PC-9 (cell line): ENCODE data around the gene LSP1. TPM values are rescaled to one million over a fixed set of nuclear protein-coding genes. Genes with fewer than 3 reads are reported as not detected.

ENCODE experiments used
- BruUV-seq: library from RNA; stranded (reverse); fragments of 400-500 nt; replicated peaks from 2 replicates; lab custom pipeline; 2021; lab: Mats Ljungman, UMichigan
- CTCF ChIA-PET: fragments of 300-600 bp; sonication (Branson Sonifier 250); formaldehyde crosslinking; loops from one replicate; lab custom pipeline; 2022; ENCODE audit warnings: antibody characterized with exemption; lab: Charles Lee
- POLR2A ChIA-PET: fragments of 300-600 bp; sonication (Branson Sonifier 250); formaldehyde crosslinking; loops from one replicate; lab custom pipeline; 2022; ENCODE audit warnings: antibody characterized with exemption; ENCODE audit not compliant: unreplicated experiment; lab: Charles Lee
- DNase-seq, 2 experiments: peaks; one replicate each; pipeline versions ENCODE4 v3.0.0 to v3.0.0-alpha.2; 2015 to 2022; ENCODE audit warnings: mixed read lengths in 1 of 2
- H2AFZ ChIP-seq: fragments of 200-600 bp; sonication (generic); 2 replicates; pipeline ENCODE4 v1.8.1; 2017; ENCODE audit warnings: antibody characterized with exemption
- H3F3A ChIP-seq: fragments of 200-600 bp; sonication (generic); 2 replicates; pipeline ENCODE4 v1.8.1; 2017; ENCODE audit warnings: antibody characterized with exemption, mild to moderate bottlenecking, low read depth; ENCODE audit not compliant: insufficient read depth
- H3K27ac ChIP-seq: fragments of 200-600 bp; sonication (generic); 2 replicates; pipeline ENCODE4 v1.6.1; 2016; ENCODE audit warnings: mixed run types
- H3K27me3 ChIP-seq: fragments of 200-600 bp; sonication (generic); 2 replicates; pipeline ENCODE4 v1.6.1; 2016; ENCODE audit warnings: low read depth, mixed run types; ENCODE audit not compliant: insufficient read depth
- H3K36me3 ChIP-seq: fragments of 200-600 bp; sonication (generic); 2 replicates; pipeline ENCODE4 v1.6.1; 2016; ENCODE audit warnings: low read depth, mixed run types
- H3K4me1 ChIP-seq: fragments of 200-600 bp; sonication (generic); replicated peaks from 2 replicates; pipeline ENCODE4 v1.6.1; 2016; ENCODE audit warnings: mixed run types; ENCODE audit not compliant: insufficient read depth
- H3K4me2 ChIP-seq: fragments of 200-600 bp; sonication (generic); 2 replicates; pipeline ENCODE4 v1.6.1; 2017; ENCODE audit warnings: mixed run types
- H3K4me3 ChIP-seq: fragments of 200-600 bp; sonication (generic); 2 replicates; pipeline ENCODE4 v1.6.1; 2016; ENCODE audit warnings: mixed run types
- H3K79me2 ChIP-seq: fragments of 200-600 bp; sonication (generic); 2 replicates; pipeline ENCODE4 v1.6.1; 2017; ENCODE audit warnings: low read depth, mixed run types
- H3K9me2 ChIP-seq: fragments of 200-600 bp; sonication (generic); 2 replicates; pipeline ENCODE4 v1.8.1; 2017; ENCODE audit warnings: mild to moderate bottlenecking; ENCODE audit not compliant: insufficient read depth
- H3K9me3 ChIP-seq: fragments of 200-600 bp; sonication (generic); 2 replicates; pipeline ENCODE4 v1.8.1; 2016; ENCODE audit warnings: low read depth; ENCODE audit not compliant: insufficient read depth
- H4K20me1 ChIP-seq: fragments of 200-600 bp; sonication (generic); 2 replicates; pipeline ENCODE4 v1.8.1; 2017; ENCODE audit not compliant: insufficient read depth
- EZH2 ChIP-seq: fragments of 200-600 bp; sonication (generic); IDR thresholded peaks from 2 replicates; pipeline ENCODE4 v1.8.0; 2017; ENCODE audit warnings: antibody characterized with exemption, low read depth
- intact Hi-C: fragments of 100-400 bp; cut with micrococcal nuclease; formaldehyde crosslinking; loops from one replicate; pipeline ENCODE4 v1.10.0; 2022; ENCODE audit not compliant: unreplicated experiment
- total RNA-seq: library from RNA; stranded (reverse); gene quantifications from 2 replicates; pipeline ENCODE4 v1.2.3, GENCODE V29; 2021
- TF ChIP-seq, protein P1 (sequence below): fragments of 200-600 bp; sonication (generic); conservative IDR thresholded peaks from 2 replicates; pipeline ENCODE4 v1.6.1; 2017; ENCODE audit warnings: mixed run types, antibody characterized with exemption, mild to moderate bottlenecking, moderate library complexity

LSP1 gene
- total RNA-seq, 1 experiment from 2014 or later = 2.6 TPM

DNA sequence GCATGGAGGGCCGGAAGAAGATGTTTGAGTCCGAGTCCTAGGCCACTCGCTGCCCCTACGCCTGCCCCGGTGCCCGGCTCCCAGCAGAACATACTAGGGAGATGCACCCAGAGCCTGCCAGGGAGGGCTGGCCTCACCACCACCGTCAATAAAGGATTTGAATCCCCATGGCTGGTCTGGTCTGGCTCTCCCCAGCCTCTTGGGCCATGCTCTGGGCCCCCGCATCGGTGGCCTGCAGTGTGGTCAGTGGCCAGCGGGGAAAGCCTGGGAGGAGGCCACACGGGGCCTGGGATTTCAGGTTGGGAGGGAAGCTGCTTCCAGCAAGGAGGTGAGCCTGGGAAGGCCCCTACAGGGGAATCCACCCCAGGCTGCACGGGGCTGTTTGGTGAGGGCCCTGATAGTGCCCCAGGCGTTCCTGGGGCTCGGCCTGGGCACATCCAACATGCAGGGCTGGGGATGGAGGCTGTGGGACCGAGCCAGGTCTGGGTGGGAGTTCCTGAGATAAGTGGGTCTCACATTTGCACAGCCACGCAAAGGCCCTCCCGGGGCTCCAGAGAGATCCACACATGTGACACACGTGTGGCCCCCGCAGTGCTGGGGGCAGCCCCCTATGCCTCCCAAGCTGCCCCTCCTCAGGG lies 11.3 kb upstream of the LSP1 start:
- intact Hi-C loops = no loop called here
- Histone ChIP-seq H2AFZ (no peak overlapping the region), H4K20me1 (no peaks in the 10 kb centered on the region), H3K27ac (no peak overlapping the region), H3K4me2 (no peak overlapping the region), H3K4me3 (no peak overlapping the region), H3K4me1 (no peaks in the 10 kb centered on the region; the same call in 1 of the 2 replicates), H3F3A (no peaks in the 10 kb centered on the region), H3K9me2 (no peaks in the 10 kb centered on the region), H3K9me3 (no peaks in the 10 kb centered on the region), H3K27me3 (no peaks in the 10 kb centered on the region), H3K36me3 (no peaks in the 10 kb centered on the region), H3K79me2 (no peaks in the 10 kb centered on the region)
- no TSS peak for BruUV-seq
- CTCF ChIA-PET = no interaction called here
- TF ChIP-seq, protein P1, sequence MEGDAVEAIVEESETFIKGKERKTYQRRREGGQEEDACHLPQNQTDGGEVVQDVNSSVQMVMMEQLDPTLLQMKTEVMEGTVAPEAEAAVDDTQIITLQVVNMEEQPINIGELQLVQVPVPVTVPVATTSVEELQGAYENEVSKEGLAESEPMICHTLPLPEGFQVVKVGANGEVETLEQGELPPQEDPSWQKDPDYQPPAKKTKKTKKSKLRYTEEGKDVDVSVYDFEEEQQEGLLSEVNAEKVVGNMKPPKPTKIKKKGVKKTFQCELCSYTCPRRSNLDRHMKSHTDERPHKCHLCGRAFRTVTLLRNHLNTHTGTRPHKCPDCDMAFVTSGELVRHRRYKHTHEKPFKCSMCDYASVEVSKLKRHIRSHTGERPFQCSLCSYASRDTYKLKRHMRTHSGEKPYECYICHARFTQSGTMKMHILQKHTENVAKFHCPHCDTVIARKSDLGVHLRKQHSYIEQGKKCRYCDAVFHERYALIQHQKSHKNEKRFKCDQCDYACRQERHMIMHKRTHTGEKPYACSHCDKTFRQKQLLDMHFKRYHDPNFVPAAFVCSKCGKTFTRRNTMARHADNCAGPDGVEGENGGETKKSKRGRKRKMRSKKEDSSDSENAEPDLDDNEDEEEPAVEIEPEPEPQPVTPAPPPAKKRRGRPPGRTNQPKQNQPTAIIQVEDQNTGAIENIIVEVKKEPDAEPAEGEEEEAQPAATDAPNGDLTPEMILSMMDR = no peak
- TF ChIP-seq EZH2 = no peak
- DNase-seq = no peak
- POLR2A ChIA-PET = no interaction called here

DNA sequence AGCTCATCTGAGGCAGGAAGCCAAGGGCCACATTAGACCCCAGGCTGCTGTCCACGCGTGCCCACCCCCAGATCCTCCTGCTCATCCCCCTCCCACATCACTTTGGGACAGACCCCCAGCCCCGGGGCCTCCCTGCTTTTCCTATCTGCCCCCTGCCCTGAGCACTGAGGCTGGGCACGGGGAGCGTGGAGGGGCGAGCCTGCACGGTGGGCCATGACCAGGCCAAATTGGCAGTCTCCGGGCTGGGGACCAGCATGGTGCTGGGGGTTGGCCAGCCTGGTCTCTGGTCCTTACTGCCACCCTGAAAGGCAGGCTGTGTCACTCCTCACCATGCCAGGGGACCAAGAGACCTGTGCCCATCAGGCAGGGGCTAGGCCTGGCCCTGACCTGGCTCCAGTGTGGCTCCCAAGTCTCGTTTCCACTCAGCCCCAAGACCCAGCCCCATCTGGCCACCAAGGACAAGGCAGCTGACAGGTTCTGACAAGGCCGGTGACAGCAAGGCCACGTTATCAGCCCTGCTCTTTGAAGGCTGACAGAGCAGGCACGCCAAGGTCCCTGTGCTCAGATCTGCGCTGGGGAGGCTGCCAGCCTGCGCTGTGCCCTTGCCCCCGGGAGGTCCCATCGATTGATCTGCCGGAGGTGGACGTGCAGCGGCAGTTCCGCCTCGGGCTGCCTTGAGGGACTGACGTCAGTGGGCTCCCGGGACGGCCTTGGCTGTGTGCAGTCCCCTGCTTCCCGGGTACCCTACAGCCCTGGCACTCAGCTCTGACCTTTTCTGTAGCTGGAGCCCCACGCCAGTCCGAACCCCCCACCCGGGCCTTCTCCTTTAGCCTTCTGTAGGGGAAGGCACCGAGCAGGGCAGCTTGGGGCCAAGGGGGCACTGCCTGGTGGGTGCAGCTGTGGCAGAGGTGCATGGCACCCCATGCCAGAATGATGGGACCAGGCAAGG lies 10.5 kb upstream of the LSP1 start:
- TF ChIP-seq EZH2 = no peak
- H3K27me3 ChIP-seq = no peaks in the 10 kb centered on the region
- no peak overlapping the region for H3K4me3 ChIP-seq
- H3K79me2 ChIP-seq = no peaks in the 10 kb centered on the region
- H3K4me1 ChIP-seq = no peaks in the 10 kb centered on the region; the same call in 1 of the 2 replicates
- no peak overlapping the region for H2AFZ ChIP-seq
- H3K9me3 ChIP-seq = no peaks in the 10 kb centered on the region
- no peaks in the 10 kb centered on the region for H3F3A ChIP-seq
- no TSS peak for BruUV-seq
- DNase-seq = no peak
- H3K27ac ChIP-seq = no peak overlapping the region
- ChIA-PET CTCF (no interaction called here), POLR2A (no interaction called here)
- no peaks in the 10 kb centered on the region for H3K36me3 ChIP-seq
- no peak overlapping the region for H3K4me2 ChIP-seq
- H4K20me1 ChIP-seq = no peaks in the 10 kb centered on the region
- no peaks in the 10 kb centered on the region for H3K9me2 ChIP-seq
- intact Hi-C loops = no loop called here

GRCh38 chr11:1843098-1843473 lies 9.8 kb upstream of the LSP1 start:
- Histone ChIP-seq H3F3A (no peaks in the 10 kb centered on the region), H2AFZ (no peak overlapping the region), H3K4me1 (no peaks in the 10 kb centered on the region; the same call in 1 of the 2 replicates), H4K20me1 (no peaks in the 10 kb centered on the region), H3K36me3 (no peaks in the 10 kb centered on the region), H3K27me3 (no peaks in the 10 kb centered on the region), H3K27ac (no peak overlapping the region), H3K9me3 (no peaks in the 10 kb centered on the region), H3K9me2 (no peaks in the 10 kb centered on the region), H3K4me2 (no peak overlapping the region), H3K79me2 (no peaks in the 10 kb centered on the region), H3K4me3 (no peak overlapping the region)
- DNase-seq = no peak
- no peak for TF ChIP-seq EZH2
- TF ChIP-seq, protein P1 = no peak
- no TSS peak for BruUV-seq
- intact Hi-C loops = no loop called here
- CTCF ChIA-PET = no interaction called here
- POLR2A ChIA-PET = no interaction called here
